T-cell (primary cell): ENCODE data around the gene PECR. TPM values are rescaled to one million over a fixed set of nuclear protein-coding genes. Genes with fewer than 3 reads are reported as not detected.

ENCODE experiments used
- ATAC-seq, 4 experiments: fragments of 200-7000 bp in 3 of 4; fragments of 150-1000 bp in 1 of 4; cut with Tn5 transposase; replicated peaks in 1 of 4; 1 replicate in 3 of 4; 2 replicates in 1 of 4; pipeline ENCODE4 v1.10.0; 2021; ENCODE audit warnings: moderate library complexity in 3 of 4, mild to moderate bottlenecking in 2 of 4, moderate number of reproducible peaks in 1 of 4
- CTCF ChIA-PET, 2 donors: fragments of 300-600 bp; sonication (Branson Sonifier 250); formaldehyde crosslinking; loops; one replicate each; lab custom pipeline; 2022; ENCODE audit warnings: antibody characterized with exemption in 2 of 2; lab: Charles Lee
- POLR2A ChIA-PET, 2 donors: fragments of 300-600 bp; sonication (Branson Sonifier 250); formaldehyde crosslinking; loops; one replicate each; lab custom pipeline; 2022; ENCODE audit warnings: antibody characterized with exemption in 2 of 2; lab: Charles Lee
- DNase-seq, 35 experiments: peaks; one replicate each; pipeline versions ENCODE4 v3.0.0 to v3.0.0-alpha.2; 2013 to 2023
- H3K27ac ChIP-seq: one replicate; pipeline ENCODE4 v1.5.1; 2013; ENCODE audit warnings: low read length
- H3K27me3 ChIP-seq, 2 experiments: replicated peaks in 1 of 2; 1 replicate in 1 of 2; 2 replicates in 1 of 2; pipeline versions ENCODE4 v1.6.1 to v1.7.0; 2013; ENCODE audit warnings: low read length in 1 of 2, mixed read lengths in 1 of 2; ENCODE audit not compliant: control insufficient read depth in 2 of 2, insufficient read depth in 2 of 2; ENCODE audit errors: extremely low read depth in 1 of 2
- H3K36me3 ChIP-seq, 2 donors: 1 replicate in 1 of 2; 2 replicates in 1 of 2; pipeline versions ENCODE4 v1.6.1 to v1.7.0; 2013; ENCODE audit warnings: low read length in 1 of 2; ENCODE audit not compliant: control insufficient read depth in 2 of 2, insufficient read depth in 1 of 2; ENCODE audit errors: extremely low read depth in 1 of 2
- H3K4me1 ChIP-seq, 2 experiments: 1 replicate in 1 of 2; 2 replicates in 1 of 2; pipeline versions ENCODE4 v1.6.1 to v1.7.0; 2013; ENCODE audit warnings: low read length in 2 of 2, mixed read lengths in 1 of 2; ENCODE audit not compliant: insufficient read depth in 2 of 2, control insufficient read depth in 1 of 2; ENCODE audit errors: extremely low read depth in 1 of 2
- H3K4me3 ChIP-seq, 2 donors: 1 replicate in 1 of 2; 2 replicates in 1 of 2; pipeline versions ENCODE4 v1.5.1 to v1.7.0; 2013; ENCODE audit warnings: mild to moderate bottlenecking in 2 of 2, low read length in 1 of 2, moderate library complexity in 1 of 2; ENCODE audit not compliant: control insufficient read depth in 1 of 2; ENCODE audit errors: extremely low read depth in 1 of 2
- H3K9me3 ChIP-seq: 2 replicates; pipeline ENCODE4 v1.7.0; 2013
- H3K27ac Mint-ChIP-seq, 2 donors: one replicate each; pipeline ENCODE4 v1.8.0; 2020 to 2021; ENCODE audit warnings: mild to moderate bottlenecking in 2 of 2, mixed read lengths in 2 of 2
- H3K27me3 Mint-ChIP-seq, 2 donors: one replicate each; pipeline ENCODE4 v1.8.0; 2021 to 2022; ENCODE audit warnings: mixed read lengths in 2 of 2
- H3K36me3 Mint-ChIP-seq: one replicate; pipeline ENCODE4 v1.8.0; 2021; ENCODE audit warnings: mixed read lengths
- H3K4me1 Mint-ChIP-seq, 3 donors: one replicate each; pipeline ENCODE4 v1.8.0; 2020 to 2022; ENCODE audit warnings: mixed read lengths in 3 of 3, mild to moderate bottlenecking in 1 of 3
- H3K4me3 Mint-ChIP-seq, 3 donors: one replicate each; pipeline ENCODE4 v1.8.0; 2020 to 2022; ENCODE audit warnings: mild to moderate bottlenecking in 3 of 3, mixed read lengths in 3 of 3, moderate library complexity in 3 of 3
- H3K9me3 Mint-ChIP-seq, 3 donors: one replicate each; pipeline ENCODE4 v1.8.0; 2020 to 2022; ENCODE audit warnings: mixed read lengths in 3 of 3
- WGBS: methylation state at CpG from one replicate; pipeline ENCODE4 v1.1.5; 2013; ENCODE audit warnings: missing lambda C conversion rate; ENCODE audit not compliant: insufficient coverage; 5-methylcytosine and 5-hydroxymethylcytosine counted together
- total RNA-seq, 35 experiments: library from RNA in 6 of 35; stranded (reverse) in 6 of 35; fragments of 120-200 nt in 1 of 35; gene quantifications; one replicate each; pipeline versions ENCODE4 v1.2.1 to v1.2.4 and lab custom pipeline; 2013 to 2026

PECR gene
- total RNA-seq, 5 donors from 2014 or later (not counting 1 experiment from before 2014, with no cell fraction given) = 17.4 to 26.2 (median 20.6) TPM

DNA sequence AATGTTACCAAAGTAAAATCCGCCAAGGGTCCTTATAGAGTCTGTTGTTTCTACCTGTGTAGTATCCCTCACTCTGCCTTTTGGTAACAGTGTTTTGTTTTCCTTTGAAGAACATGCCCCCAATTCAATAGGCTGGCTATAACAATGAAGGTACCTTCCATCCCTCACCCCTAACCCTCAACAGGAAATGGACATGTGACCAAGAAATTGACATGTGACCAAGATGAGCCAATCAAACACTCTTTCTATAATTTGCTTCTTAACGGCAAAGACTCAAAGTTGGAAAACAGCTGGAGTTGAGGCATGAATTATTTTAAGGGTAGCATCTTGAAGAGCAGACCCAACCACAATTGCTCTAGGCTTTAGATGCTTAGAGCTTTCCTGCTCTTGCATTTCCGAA lies 62.9 kb downstream of the PECR start:
- Mint-ChIP-seq H3K4me1 (peaks cover 41 to 43% (median 43%) of the 10 kb centered on the region in 3 donors), H3K27me3 (no peaks in the 10 kb centered on the region), H3K27ac (no peak overlapping the region), H3K36me3 (peaks cover 6% of the 10 kb centered on the region), H3K9me3 (no peaks in the 10 kb centered on the region), H3K4me3 (no peak overlapping the region)
- Histone ChIP-seq H3K27me3 (no peaks in the 10 kb centered on the region), H3K4me3 (no peak overlapping the region), H3K4me1 (peaks cover 25 to 29% of the 10 kb centered on the region in 2 experiments), H3K27ac (no peak overlapping the region), H3K36me3 (no peaks in the 10 kb centered on the region), H3K9me3 (no peaks in the 10 kb centered on the region)
- ChIA-PET POLR2A (interaction anchor here (0.5 to 0.6 kb wide), 2 partner anchors 12 to 337 kb away, joined by 3 to 7 read pairs; no protein-coding TSS in a partner anchor), CTCF (interaction anchor here (0.5 to 0.9 kb wide), 5 partner anchors 14 to 676 kb away, joined by 3 to 4 read pairs (median 3); partner anchors contain the start of gene IGFBP5 (in 1 of the 2))
- ATAC-seq (no peak), DNase-seq (no peak)
- no CpG with 5 or more reads among the region's 3 CpGs for WGBS

DNA sequence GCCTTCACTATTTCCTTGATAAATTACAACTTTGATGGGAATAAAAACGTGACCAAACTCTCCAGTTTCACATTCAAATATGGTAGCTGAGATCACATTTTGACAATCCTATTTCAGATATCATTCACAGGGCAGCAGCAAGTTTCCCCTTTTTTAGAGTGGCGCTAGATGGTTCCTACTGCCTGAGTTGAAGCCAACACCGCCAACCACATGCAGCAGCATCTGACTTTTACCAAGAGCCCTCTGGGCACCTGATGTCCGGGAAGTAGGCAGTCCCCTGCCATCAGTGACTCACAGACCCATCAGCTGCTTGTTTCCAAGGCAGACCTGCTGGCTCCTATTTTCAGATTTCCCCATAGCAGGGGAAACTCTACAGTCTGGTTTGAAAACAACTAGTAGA lies 64.2 kb downstream of the PECR start:
- Histone ChIP-seq H3K36me3 (no peaks in the 10 kb centered on the region), H3K27ac (no peak overlapping the region), H3K4me3 (no peak overlapping the region), H3K4me1 (peaks cover 33% of the 10 kb centered on the region in 2 experiments), H3K9me3 (no peaks in the 10 kb centered on the region), H3K27me3 (no peaks in the 10 kb centered on the region)
- ChIA-PET POLR2A (interaction anchor here in 1 of 2 donors (0.9 kb wide), 1 partner anchor 211 kb away, joined by 4 read pairs; no protein-coding TSS in a partner anchor), CTCF (interaction anchor here (0.7 to 1.3 kb wide), 6 partner anchors 10 to 395 kb away, joined by 3 to 5 read pairs (median 4); no protein-coding TSS in a partner anchor)
- Mint-ChIP-seq H3K4me1 (peaks cover 45 to 51% (median 49%) of the 10 kb centered on the region in 3 donors), H3K27ac (peak overlapping the region in 1 of 2 donors; percentile 83), H3K9me3 (no peaks in the 10 kb centered on the region), H3K4me3 (peak overlapping the region in 1 of 3 donors; percentile 34), H3K27me3 (no peaks in the 10 kb centered on the region), H3K36me3 (peaks cover 6% of the 10 kb centered on the region)
- 57% methylated on average over 3 of the region's 4 CpGs for WGBS
- no peak for ATAC-seq
- peak in 1 of 35 experiments; percentile 35 for DNase-seq

DNA sequence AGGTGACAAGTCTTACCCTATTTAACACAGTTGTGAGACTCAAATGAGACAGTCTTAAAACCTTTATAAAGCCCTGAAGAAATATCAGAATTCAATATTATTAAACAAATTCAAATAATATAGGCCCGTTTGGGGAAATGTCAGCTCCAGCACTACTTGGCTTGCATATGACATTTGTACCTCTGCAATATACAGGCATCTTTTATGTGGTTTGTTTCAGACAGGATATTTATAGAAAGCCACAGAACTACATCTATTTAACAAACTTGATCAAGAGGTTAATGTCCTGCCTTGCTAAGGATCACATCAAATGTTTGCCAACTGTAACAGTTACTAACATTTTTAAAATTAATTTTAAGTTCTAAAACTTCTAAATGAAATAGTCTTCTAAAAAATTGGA lies 65.0 kb downstream of the PECR start:
- Mint-ChIP-seq H3K27me3 (no peaks in the 10 kb centered on the region), H3K9me3 (no peaks in the 10 kb centered on the region), H3K4me1 (peaks cover 53 to 57% (median 53%) of the 10 kb centered on the region in 3 donors), H3K36me3 (peaks cover 6% of the 10 kb centered on the region), H3K4me3 (peak overlapping the region in 1 of 3 donors; percentile 55), H3K27ac (peak overlapping the region in 1 of 2 donors; percentile 84)
- Histone ChIP-seq H3K27me3 (no peaks in the 10 kb centered on the region), H3K27ac (peak overlapping the region; percentile 64), H3K4me1 (peaks cover 33 to 40% of the 10 kb centered on the region in 2 experiments), H3K9me3 (no peaks in the 10 kb centered on the region), H3K36me3 (no peaks in the 10 kb centered on the region), H3K4me3 (no peak overlapping the region)
- POLR2A ChIA-PET = interaction anchor here in 1 of 2 donors (1.2 kb wide), 1 partner anchor 103 kb away, joined by 4 read pairs; no protein-coding TSS in a partner anchor
- CTCF ChIA-PET = interaction anchor here (0.7 to 1.5 kb wide), 6 partner anchors 9 to 66 kb away, joined by 3 to 7 read pairs (median 3); no protein-coding TSS in a partner anchor
- ATAC-seq (peak in 1 of 4 experiments; percentile 21), DNase-seq (peak in 1 of 35 experiments; percentile 29)
- no CpG with 5 or more reads among the region's 1 CpG for WGBS

DNA sequence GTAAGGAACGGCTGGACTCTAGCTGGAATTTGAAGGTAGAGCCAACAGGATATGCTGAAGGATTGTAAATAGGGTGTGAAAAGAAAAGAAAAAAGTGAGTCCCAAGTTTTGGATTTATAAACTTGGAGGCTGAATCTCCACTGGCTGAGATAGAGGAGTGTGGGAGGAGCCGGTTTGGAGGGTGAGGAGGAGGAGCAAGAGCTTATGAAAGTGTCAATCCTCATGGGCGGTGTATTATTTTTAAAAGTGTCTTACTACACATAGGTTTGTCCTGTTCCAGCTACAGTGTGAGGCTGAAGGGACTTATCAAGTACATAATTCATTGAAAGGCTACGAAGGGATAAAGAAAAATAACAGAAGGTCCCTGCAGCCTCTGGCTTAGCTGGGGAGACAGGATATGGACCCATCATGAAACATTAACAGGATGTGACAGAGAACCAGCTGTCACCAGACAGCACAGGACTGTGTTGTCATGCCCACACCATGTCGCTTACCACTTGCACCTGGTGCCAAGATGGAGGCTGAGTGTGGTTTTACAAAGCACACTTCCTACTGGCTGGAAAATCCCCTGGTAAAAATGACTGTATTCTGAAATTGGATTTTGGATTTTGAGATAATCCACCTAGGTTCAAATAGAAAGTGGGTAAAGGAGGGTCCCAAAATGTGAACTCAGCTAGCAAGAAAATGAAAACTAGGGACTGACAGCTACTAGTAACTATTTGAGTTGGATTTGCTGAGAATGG lies 65.7 kb downstream of the PECR start:
- WGBS = 38% methylated on average over 3 of the region's 5 CpGs
- peak; percentile 63 to 83 (median 68) for ATAC-seq
- Histone ChIP-seq H3K27ac (peak overlapping the region; percentile 64), H3K4me3 (no peak overlapping the region), H3K27me3 (no peaks in the 10 kb centered on the region), H3K36me3 (no peaks in the 10 kb centered on the region), H3K9me3 (no peaks in the 10 kb centered on the region), H3K4me1 (peaks cover 33 to 43% of the 10 kb centered on the region in 2 experiments)
- ChIA-PET CTCF (interaction anchor here (0.6 to 1.5 kb wide), 6 partner anchors 8 to 66 kb away, joined by 3 to 8 read pairs (median 4); no protein-coding TSS in a partner anchor), POLR2A (interaction anchor here (0.6 to 1.2 kb wide), 4 partner anchors 10 to 104 kb away, joined by 3 to 6 read pairs (median 4); no protein-coding TSS in a partner anchor)
- Mint-ChIP-seq H3K27me3 (no peaks in the 10 kb centered on the region), H3K36me3 (peaks cover 6% of the 10 kb centered on the region), H3K4me1 (peaks cover 56 to 60% (median 59%) of the 10 kb centered on the region in 3 donors), H3K27ac (peak overlapping the region; percentile 71 to 84), H3K4me3 (peak overlapping the region in 2 of 3 donors; percentile 15 to 55), H3K9me3 (no peaks in the 10 kb centered on the region)
- DNase-seq = peak in 32 of 35 experiments; percentile 16 to 78 (median 38)

DNA sequence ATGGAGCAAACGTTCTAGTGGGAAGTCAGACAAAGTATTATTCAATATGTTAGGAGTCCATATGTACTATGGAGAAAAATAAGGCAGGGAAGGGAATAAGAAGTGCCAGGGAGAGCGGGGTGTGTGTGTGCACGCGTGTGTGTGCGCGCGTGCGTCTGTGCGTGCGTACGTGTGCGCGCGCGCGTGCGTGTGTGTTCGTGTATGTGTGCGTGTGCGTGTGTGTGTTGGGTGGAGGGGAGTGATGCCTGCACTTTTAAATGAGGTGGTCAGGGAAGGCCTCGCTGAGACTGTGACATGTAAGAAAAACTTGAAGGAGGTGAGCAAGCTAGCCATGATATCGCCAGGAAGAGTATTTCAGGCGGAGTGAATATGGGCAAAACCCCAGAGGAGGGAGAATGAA lies 66.6 kb downstream of the PECR start:
- DNase-seq (no peak), ATAC-seq (no peak)
- CTCF ChIA-PET = no interaction called here
- 90% methylated on average over 22 of the region's 23 CpGs for WGBS
- Mint-ChIP-seq H3K27ac (peak overlapping the region in 1 of 2 donors; percentile 29), H3K4me3 (peak overlapping the region in 1 of 3 donors; percentile 55), H3K9me3 (no peaks in the 10 kb centered on the region), H3K27me3 (no peaks in the 10 kb centered on the region), H3K36me3 (peaks cover 6% of the 10 kb centered on the region), H3K4me1 (peaks cover 56 to 60% (median 59%) of the 10 kb centered on the region in 3 donors)
- POLR2A ChIA-PET = interaction anchor here in 1 of 2 donors (0.5 to 0.9 kb wide), 2 partner anchors 18 to 56 kb away, joined by 3 read pairs; no protein-coding TSS in a partner anchor
- Histone ChIP-seq H3K27me3 (no peaks in the 10 kb centered on the region), H3K9me3 (no peaks in the 10 kb centered on the region), H3K4me1 (peaks cover 33 to 43% of the 10 kb centered on the region in 2 experiments), H3K27ac (no peak overlapping the region), H3K36me3 (no peaks in the 10 kb centered on the region), H3K4me3 (no peak overlapping the region)

DNA sequence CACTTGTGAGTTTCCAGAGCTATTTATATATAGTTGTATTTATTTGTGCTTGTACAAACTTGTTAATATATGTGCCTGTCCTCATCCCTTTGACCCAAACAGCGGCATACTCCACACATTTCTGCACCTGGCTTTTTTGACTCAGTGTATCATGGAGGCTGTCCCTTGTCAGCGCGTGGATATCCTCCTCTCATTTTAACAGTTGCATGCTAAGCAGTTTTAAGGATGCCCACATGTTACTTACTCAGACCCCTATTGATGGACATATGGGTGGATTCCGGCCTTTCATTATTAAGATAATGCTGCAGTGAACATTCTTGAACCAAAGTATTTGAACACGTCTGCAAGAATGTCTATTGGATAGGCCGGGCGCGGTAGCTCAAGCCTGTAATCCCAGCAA lies 67.6 kb downstream of the PECR start:
- Mint-ChIP-seq H3K36me3 (peaks cover 5% of the 10 kb centered on the region), H3K27me3 (no peaks in the 10 kb centered on the region), H3K27ac (no peak overlapping the region), H3K4me1 (peaks cover 56 to 60% (median 59%) of the 10 kb centered on the region in 3 donors), H3K9me3 (no peaks in the 10 kb centered on the region), H3K4me3 (peak overlapping the region; percentile 58 to 78 (median 68))
- H3K4me1 ChIP-seq = peaks cover 33 to 43% of the 10 kb centered on the region in 2 experiments
- CTCF ChIA-PET = interaction anchor here (0.6 to 1.0 kb wide), 6 partner anchors 9 to 184 kb away, joined by 3 to 7 read pairs (median 4); no protein-coding TSS in a partner anchor
- H3K9me3 ChIP-seq = no peaks in the 10 kb centered on the region
- no peak overlapping the region for H3K27ac ChIP-seq
- ATAC-seq (no peak), DNase-seq (no peak)
- 94% methylated on average over 5 of the region's 8 CpGs for WGBS
- no peaks in the 10 kb centered on the region for H3K27me3 ChIP-seq
- H3K36me3 ChIP-seq = no peaks in the 10 kb centered on the region
- POLR2A ChIA-PET = no interaction called here
- H3K4me3 ChIP-seq = no peak overlapping the region
